Measurements from ENCODE around the gene SLC43A2. TPM values are rescaled to one million over a fixed set of nuclear protein-coding genes. Genes with fewer than 3 reads are reported as not detected.

The SLC43A2 gene
- total RNA-seq, 1 experiment from 2014 or later = 5.6 TPM

DNA sequence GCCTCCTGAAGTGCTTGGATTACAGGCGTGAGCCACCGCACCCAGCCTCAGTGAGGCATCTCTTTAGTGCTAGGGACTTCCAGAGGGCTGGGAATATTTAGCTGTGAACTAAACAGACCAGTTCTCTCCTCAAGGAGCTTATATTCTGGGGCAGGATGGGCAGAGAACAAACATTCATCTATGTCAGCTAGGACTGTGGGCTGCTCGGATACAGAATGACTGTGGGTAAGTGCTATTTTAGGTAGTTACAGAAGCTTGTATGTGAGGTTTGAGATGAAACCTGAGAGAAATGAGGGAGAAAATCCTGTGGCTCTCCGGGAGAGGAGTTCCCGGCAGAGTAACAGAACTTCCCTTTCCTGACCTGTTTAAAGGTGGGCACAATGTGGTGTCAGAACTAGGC lies 106.0 kb downstream of the SLC43A2 start:
- intact Hi-C loops (cut with micrococcal nuclease) = no loop called here
- Mint-ChIP-seq H3K36me3 (ENCODE audit: insufficient read depth, unreplicated experiment) (peaks cover 76% of the 10 kb centered on the region), H3K27me3 (ENCODE audit: insufficient read depth, unreplicated experiment) (no peaks in the 10 kb centered on the region), H3K4me1 (ENCODE audit: insufficient read depth, unreplicated experiment) (no peaks in the 10 kb centered on the region), H3K27ac (ENCODE audit: low read depth, unreplicated experiment) (no peak overlapping the region), H3K4me3 (ENCODE audit: unreplicated experiment) (no peak overlapping the region), H3K9me3 (ENCODE audit: unreplicated experiment) (no peaks in the 10 kb centered on the region)
- ChIA-PET CTCF (interaction anchor here (0.6 to 1.2 kb wide), 2 partner anchors 107 to 158 kb away, joined by 3 to 5 read pairs; no protein-coding TSS in a partner anchor), POLR2A (interaction anchor here (0.7 to 0.9 kb wide), 2 partner anchors 67 to 628 kb away, joined by 3 to 7 read pairs; partner anchors contain the start of gene CRK)
- TF ChIP-seq, protein P1, sequence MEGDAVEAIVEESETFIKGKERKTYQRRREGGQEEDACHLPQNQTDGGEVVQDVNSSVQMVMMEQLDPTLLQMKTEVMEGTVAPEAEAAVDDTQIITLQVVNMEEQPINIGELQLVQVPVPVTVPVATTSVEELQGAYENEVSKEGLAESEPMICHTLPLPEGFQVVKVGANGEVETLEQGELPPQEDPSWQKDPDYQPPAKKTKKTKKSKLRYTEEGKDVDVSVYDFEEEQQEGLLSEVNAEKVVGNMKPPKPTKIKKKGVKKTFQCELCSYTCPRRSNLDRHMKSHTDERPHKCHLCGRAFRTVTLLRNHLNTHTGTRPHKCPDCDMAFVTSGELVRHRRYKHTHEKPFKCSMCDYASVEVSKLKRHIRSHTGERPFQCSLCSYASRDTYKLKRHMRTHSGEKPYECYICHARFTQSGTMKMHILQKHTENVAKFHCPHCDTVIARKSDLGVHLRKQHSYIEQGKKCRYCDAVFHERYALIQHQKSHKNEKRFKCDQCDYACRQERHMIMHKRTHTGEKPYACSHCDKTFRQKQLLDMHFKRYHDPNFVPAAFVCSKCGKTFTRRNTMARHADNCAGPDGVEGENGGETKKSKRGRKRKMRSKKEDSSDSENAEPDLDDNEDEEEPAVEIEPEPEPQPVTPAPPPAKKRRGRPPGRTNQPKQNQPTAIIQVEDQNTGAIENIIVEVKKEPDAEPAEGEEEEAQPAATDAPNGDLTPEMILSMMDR (IDR thresholded peaks at IDR 0.05; ENCODE audit: unreplicated experiment) = no peak
- no peak for DNase-seq (ENCODE audit: unreplicated experiment)
- no TSS peak for BruUV-seq (replicated peaks)

DNA sequence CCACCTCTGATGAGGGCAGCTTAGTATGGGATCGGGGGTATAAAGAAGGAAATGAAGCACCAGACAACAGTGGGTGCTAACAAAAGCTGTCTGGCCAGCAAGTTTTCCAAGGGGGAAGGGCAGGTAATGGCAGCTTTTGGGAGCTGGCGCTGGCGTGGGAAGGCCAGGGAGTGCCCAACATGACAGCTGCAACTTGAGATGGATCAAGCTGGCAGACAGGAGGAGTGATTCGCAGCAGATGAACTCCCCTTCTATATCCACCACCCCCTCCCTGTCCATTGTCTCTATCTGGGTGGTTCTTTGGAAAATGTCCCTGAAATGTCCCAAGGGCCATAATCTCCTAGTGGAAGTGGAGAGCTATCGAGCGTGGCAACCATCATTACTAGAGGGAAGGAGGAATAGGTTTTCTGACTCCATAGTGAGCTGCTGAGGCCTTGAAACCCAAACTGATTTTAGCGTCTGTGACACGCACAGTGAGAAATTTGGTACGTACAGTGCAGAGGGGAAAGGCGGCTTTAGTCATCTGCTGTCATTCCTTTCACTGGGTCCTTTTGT lies 107.5 kb downstream of the SLC43A2 start:
- Mint-ChIP-seq H3K27ac (ENCODE audit: low read depth, unreplicated experiment) (peak overlapping the region; percentile 75), H3K4me3 (ENCODE audit: unreplicated experiment) (no peak overlapping the region), H3K4me1 (ENCODE audit: insufficient read depth, unreplicated experiment) (no peaks in the 10 kb centered on the region), H3K9me3 (ENCODE audit: unreplicated experiment) (no peaks in the 10 kb centered on the region), H3K27me3 (ENCODE audit: insufficient read depth, unreplicated experiment) (no peaks in the 10 kb centered on the region), H3K36me3 (ENCODE audit: insufficient read depth, unreplicated experiment) (peaks cover 71% of the 10 kb centered on the region)
- CTCF ChIA-PET = interaction anchor here (0.8 kb wide), 1 partner anchor 13 kb away, joined by 3 read pairs; no protein-coding TSS in a partner anchor
- intact Hi-C loops (cut with micrococcal nuclease) = no loop called here
- DNase-seq (ENCODE audit: unreplicated experiment) = no peak
- no TSS peak for BruUV-seq (replicated peaks)
- TF ChIP-seq, protein P1 (IDR thresholded peaks at IDR 0.05; ENCODE audit: unreplicated experiment) = no peak
- POLR2A ChIA-PET = interaction anchor here (1.0 kb wide), 2 partner anchors 40 to 65 kb away, joined by 3 read pairs; partner anchors contain the start of gene CRK

GRCh38 chr17:1519678-1520077 lies 109.0 kb downstream of the SLC43A2 start:
- ChIA-PET CTCF (interaction anchor here (0.5 to 1.2 kb wide), 4 partner anchors 14 to 266 kb away, joined by 3 to 4 read pairs (median 4); no protein-coding TSS in a partner anchor), POLR2A (interaction anchor here (0.6 to 2.8 kb wide), 5 partner anchors 8 to 83 kb away, joined by 3 to 6 read pairs (median 3); no protein-coding TSS in a partner anchor)
- H3K4me3 Mint-ChIP-seq (ENCODE audit: unreplicated experiment) = no peak overlapping the region
- H3K9me3 Mint-ChIP-seq (ENCODE audit: unreplicated experiment) = no peaks in the 10 kb centered on the region
- intact Hi-C loops (cut with micrococcal nuclease) = loop anchor here (5.0 kb wide), 1 partner anchor 113 kb away; no protein-coding TSS in a partner anchor
- H3K27ac Mint-ChIP-seq (ENCODE audit: low read depth, unreplicated experiment) = peak overlapping the region; percentile 46
- peaks cover 5% of the 10 kb centered on the region for H3K4me1 Mint-ChIP-seq (ENCODE audit: insufficient read depth, unreplicated experiment)
- no peaks in the 10 kb centered on the region for H3K27me3 Mint-ChIP-seq (ENCODE audit: insufficient read depth, unreplicated experiment)
- peaks cover 61% of the 10 kb centered on the region for H3K36me3 Mint-ChIP-seq (ENCODE audit: insufficient read depth, unreplicated experiment)
- no peak for DNase-seq (ENCODE audit: unreplicated experiment)
- BruUV-seq (replicated peaks) = no TSS peak
- TF ChIP-seq, protein P1 (IDR thresholded peaks at IDR 0.05; ENCODE audit: unreplicated experiment) = no peak

Other genes with a start within 250 kb of the SLC43A2 start
- gene YWHAE, start 228.6 kb downstream of the SLC43A2 start, total RNA-seq (2022) = 813 and 886 TPM in 2 replicates
- gene CRK, start 172.6 kb downstream of the SLC43A2 start, total RNA-seq (2022) = 70.6 and 82.9 TPM in 2 replicates
- gene MYO1C, start 136.1 kb downstream of the SLC43A2 start, total RNA-seq (2022) = 175 and 216 TPM in 2 replicates
- gene INPP5K, start 112.2 kb downstream of the SLC43A2 start, total RNA-seq (2022) = 25.5 and 28.9 TPM in 2 replicates
- gene PITPNA, start 66.0 kb downstream of the SLC43A2 start, total RNA-seq (2022) = 79.6 and 99.8 TPM in 2 replicates
- 0.40 and 0.47 TPM in 2 replicates for gene SCARF1, start 16.9 kb upstream of the SLC43A2 start, total RNA-seq (2022)
- gene RILP, start 21.0 kb upstream of the SLC43A2 start, total RNA-seq (2022) = 1.6 and 2.6 TPM in 2 replicates
- 239 and 261 TPM in 2 replicates for gene PRPF8, start 56.0 kb upstream of the SLC43A2 start, total RNA-seq (2022)
- 2.5 and 4.0 TPM in 2 replicates for gene TLCD2, start 81.5 kb upstream of the SLC43A2 start, total RNA-seq (2022)
- gene WDR81, start 95.9 kb upstream of the SLC43A2 start, total RNA-seq (2022) = 17.4 and 19.4 TPM in 2 replicates
- 0.56 and 0.66 TPM in 2 replicates for gene SERPINF2, start 114.0 kb upstream of the SLC43A2 start, total RNA-seq (2022)
- 1.8 TPM in 1 of 2 replicates, not detected in the other for gene SERPINF1, start 133.2 kb upstream of the SLC43A2 start, total RNA-seq (2022)
- gene SMYD4, start 201.1 kb upstream of the SLC43A2 start, total RNA-seq (2022) = 8.3 and 13.6 TPM in 2 replicates
- gene RPA1, start 201.2 kb upstream of the SLC43A2 start, total RNA-seq (2022) = 60.3 and 62.7 TPM in 2 replicates